GM21723 (cell line): Measurements from ENCODE around the gene EML4.
"Not testable (repeated sequence)": the region's sequence is repeated elsewhere in the genome, so short reads cannot be mapped to it uniquely, and the experiment has no call there.

ENCODE experiments used
- ATAC-seq: cut with Tn5 transposase; IDR thresholded peaks from one replicate; pipeline ENCODE4 v1.9.1; 2021; ENCODE audit warnings: mild to moderate bottlenecking, moderate library complexity; ENCODE audit not compliant: unreplicated experiment

EML4 gene

DNA sequence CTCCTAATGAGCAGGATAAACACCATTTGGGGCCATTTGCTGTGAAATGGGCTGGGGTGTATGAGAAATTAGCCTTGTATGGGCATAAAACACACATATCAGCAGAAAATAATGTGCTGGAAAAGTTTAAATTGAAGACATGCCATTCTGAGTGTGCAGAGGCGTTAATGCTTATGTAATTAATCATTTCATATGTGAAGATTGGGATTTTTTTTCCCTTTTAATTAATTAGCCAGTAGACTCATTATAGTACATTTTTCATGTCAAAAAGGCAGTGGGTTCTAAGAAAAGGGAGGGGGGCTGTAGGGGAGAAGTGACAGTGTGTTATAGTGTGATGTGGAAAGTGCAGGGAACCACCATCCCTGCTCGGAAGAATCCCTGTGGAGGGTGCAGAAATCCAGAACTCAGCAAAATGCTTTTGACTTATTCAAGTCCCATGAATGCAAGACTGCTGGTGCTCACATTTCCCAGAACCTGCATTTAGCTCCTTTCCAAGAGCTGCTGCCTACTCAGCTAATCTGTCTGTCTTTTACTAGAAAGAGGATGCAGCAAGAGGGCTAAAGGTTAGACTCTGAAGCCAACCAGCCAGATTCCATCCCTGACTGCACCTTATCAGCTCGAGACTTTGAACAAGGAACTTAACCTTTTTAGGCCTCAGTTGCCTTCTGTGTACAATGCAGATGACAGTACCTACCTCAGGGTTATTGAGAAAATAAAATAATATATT, 203.5 kb downstream of the EML4 start:
- ATAC-seq, result no peak

DNA sequence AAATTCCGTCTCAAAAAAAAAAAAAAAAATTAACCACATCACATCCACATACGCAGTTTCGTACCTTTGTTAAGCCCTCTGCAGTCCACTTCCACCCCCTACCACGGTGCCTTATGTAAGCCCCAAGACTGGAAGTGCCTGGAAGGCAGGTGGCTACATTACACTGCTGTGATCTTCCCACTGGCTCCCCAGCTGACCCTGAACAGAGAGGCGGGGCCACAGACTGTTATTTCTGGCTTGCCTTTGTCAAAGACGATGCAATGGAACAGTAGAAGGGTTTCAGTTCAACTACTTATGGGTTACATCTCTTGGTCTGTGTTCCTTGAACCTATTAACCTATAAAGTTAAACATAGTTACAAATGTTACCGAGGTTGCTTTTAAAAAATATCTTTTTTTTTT, 207.6 kb downstream of the EML4 start:
- ATAC-seq, result no peak

GRCh38 chr2:42378415-42378814, 209.3 kb downstream of the EML4 start:
- ATAC-seq, result no peak

DNA sequence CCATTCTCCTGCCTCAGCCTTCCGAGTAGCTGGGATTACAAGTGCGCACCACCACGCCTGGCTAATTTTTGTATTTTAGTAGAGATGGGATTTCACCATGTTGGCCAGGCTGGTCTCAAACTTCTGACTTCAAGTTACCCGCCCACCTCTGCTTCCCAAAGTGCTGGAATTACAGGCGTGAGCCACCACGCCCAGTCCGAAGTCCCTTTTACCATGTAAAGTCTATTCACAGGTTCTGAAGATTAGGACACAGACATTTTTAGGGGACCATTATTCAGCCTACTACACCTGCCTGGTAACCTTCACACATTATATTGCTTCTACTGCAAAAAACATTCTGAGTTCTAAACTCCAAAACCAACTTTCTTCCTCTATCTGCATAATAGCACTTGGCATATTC, 210.9 kb downstream of the EML4 start:
- not testable (repeated sequence) for ATAC-seq

- ATAC-seq, result no peak
Observed at GRCh38 chr2:42382144-42382543, 213.0 kb downstream of the EML4 start.
